Trophoblast cell (in vitro differentiated cells and primary cell): ENCODE results near the gene JARID2.

Experiments
- DNase-seq, 2 donors: peaks; one replicate each; pipeline ENCODE4 v3.0.0-alpha.2; 2016
- H2AFZ ChIP-seq: 2 replicates; pipeline ENCODE4 v1.6.1; 2013; ENCODE audit warnings: low read length, moderate library complexity, mild to moderate bottlenecking; ENCODE audit not compliant: insufficient read depth, poor library complexity
- H2AK5ac ChIP-seq: 2 replicates; pipeline ENCODE4 v1.6.1; 2013; ENCODE audit warnings: mild to moderate bottlenecking, low read length
- H2BK120ac ChIP-seq: 2 replicates; pipeline ENCODE4 v1.6.1; 2013; ENCODE audit warnings: low read length, mild to moderate bottlenecking, moderate library complexity; ENCODE audit not compliant: insufficient read depth, poor library complexity
- H2BK12ac ChIP-seq: 2 replicates; pipeline ENCODE4 v1.6.1; 2013; ENCODE audit warnings: mild to moderate bottlenecking, low read length, moderate library complexity
- H2BK5ac ChIP-seq: 2 replicates; pipeline ENCODE4 v1.6.1; 2013; ENCODE audit warnings: low read length, low read depth, moderate library complexity, mild to moderate bottlenecking; ENCODE audit not compliant: poor library complexity
- H3K14ac ChIP-seq: 2 replicates; pipeline ENCODE4 v1.6.1; 2013; ENCODE audit warnings: mild to moderate bottlenecking, low read length
- H3K18ac ChIP-seq: 2 replicates; pipeline ENCODE4 v1.6.1; 2013; ENCODE audit warnings: mild to moderate bottlenecking, low read length
- H3K23ac ChIP-seq: 2 replicates; pipeline ENCODE4 v1.6.1; 2013; ENCODE audit warnings: low read length
- H3K27ac ChIP-seq: 2 replicates; pipeline ENCODE4 v1.5.1; 2013; ENCODE audit warnings: low read depth, mild to moderate bottlenecking, inconsistent platforms, low read length, moderate library complexity
- H3K27me3 ChIP-seq: 2 replicates; pipeline ENCODE4 v1.6.1; 2013; ENCODE audit warnings: inconsistent platforms, mild to moderate bottlenecking, low read length, moderate library complexity; ENCODE audit not compliant: insufficient read depth
- H3K36me3 ChIP-seq, 2 experiments: 1 replicate in 1 of 2; 2 replicates in 1 of 2; pipeline ENCODE4 v1.6.1; 2013; ENCODE audit warnings: low read length in 2 of 2, mild to moderate bottlenecking in 2 of 2, moderate library complexity in 1 of 2; ENCODE audit not compliant: insufficient read depth in 2 of 2, control insufficient read depth in 1 of 2
- H3K4ac ChIP-seq: 2 replicates; pipeline ENCODE4 v1.6.1; 2013; ENCODE audit warnings: low read depth, mild to moderate bottlenecking, low read length, moderate library complexity
- H3K4me1 ChIP-seq, 2 experiments: 1 replicate in 1 of 2; 2 replicates in 1 of 2; pipeline ENCODE4 v1.6.1; 2013; ENCODE audit warnings: low read length in 2 of 2, mild to moderate bottlenecking in 2 of 2, moderate library complexity in 1 of 2; ENCODE audit not compliant: insufficient read depth in 2 of 2, control insufficient read depth in 1 of 2
- H3K4me2 ChIP-seq: 2 replicates; pipeline ENCODE4 v1.6.1; 2013; ENCODE audit warnings: inconsistent platforms, mild to moderate bottlenecking, low read length, moderate library complexity
- H3K4me3 ChIP-seq: 2 replicates; pipeline ENCODE4 v1.5.1; 2013; ENCODE audit warnings: mild to moderate bottlenecking, low read depth, low read length, inconsistent platforms
- H3K79me1 ChIP-seq: one replicate; pipeline ENCODE4 v1.6.1; 2013; ENCODE audit warnings: low read length
- H3K79me2 ChIP-seq: 2 replicates; pipeline ENCODE4 v1.6.1; 2013; ENCODE audit warnings: low read length, mild to moderate bottlenecking; ENCODE audit not compliant: control insufficient read depth, insufficient read depth, poor library complexity
- H3K9ac ChIP-seq: 2 replicates; pipeline ENCODE4 v1.6.1; 2013; ENCODE audit warnings: mild to moderate bottlenecking, low read length
- H3K9me3 ChIP-seq: 2 replicates; pipeline ENCODE4 v1.6.1; 2013; ENCODE audit warnings: low read depth, mild to moderate bottlenecking, control low read depth, inconsistent platforms, low read length; ENCODE audit not compliant: insufficient read depth
- H4K12ac ChIP-seq: 2 replicates; pipeline ENCODE4 v1.6.1; 2013; ENCODE audit warnings: low read depth, mild to moderate bottlenecking, low read length, moderate library complexity
- H4K8ac ChIP-seq: 2 replicates; pipeline ENCODE4 v1.6.1; 2013; ENCODE audit warnings: low read depth, mild to moderate bottlenecking, low read length, moderate library complexity
- H4K91ac ChIP-seq: one replicate; pipeline ENCODE4 v1.6.1; 2013; ENCODE audit warnings: low read depth, mild to moderate bottlenecking, low read length, moderate library complexity
- WGBS: extraction: QIAGEN DNeasy Blood & Tissue Kit; methylation state at CpG from one replicate; pipeline ENCODE4 v1.1.7; 2013; ENCODE audit warnings: missing lambda C conversion rate; ENCODE audit not compliant: insufficient read length, insufficient coverage; ENCODE audit errors: extremely low coverage; 5-methylcytosine and 5-hydroxymethylcytosine counted together

Gene JARID2

DNA sequence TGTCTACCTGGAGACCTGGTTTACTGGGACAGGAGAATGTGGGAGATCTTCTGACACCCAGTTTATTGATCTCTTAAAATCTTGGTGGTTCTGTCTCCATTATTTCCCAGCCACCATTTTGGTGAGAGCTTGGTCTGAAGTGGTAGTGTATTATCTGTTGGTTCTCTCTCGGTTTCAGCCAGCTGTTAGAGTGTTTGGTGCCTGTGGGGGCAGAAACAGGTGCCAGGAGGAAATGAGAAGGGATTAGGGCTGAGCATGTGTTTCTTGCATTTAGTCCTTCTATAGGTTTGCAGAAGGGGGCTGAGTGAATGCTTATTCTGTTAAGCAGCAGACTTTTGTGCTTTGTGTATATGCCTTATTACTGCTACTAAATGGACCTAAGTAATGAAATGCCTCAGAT lies 9.6 kb downstream of the JARID2 start:
- Histone ChIP-seq H2BK120ac (no peak overlapping the region), H4K8ac (no peak overlapping the region), H2AK5ac (no peak overlapping the region), H3K4ac (peak overlapping the region; percentile 40), H3K4me2 (no peak overlapping the region), H4K12ac (no peak overlapping the region), H3K4me3 (no peak overlapping the region), H3K4me1 (peaks cover 8 to 11% of the 10 kb centered on the region in 2 experiments), H3K14ac (no peak overlapping the region), H3K36me3 (no peaks in the 10 kb centered on the region), H3K79me1 (no peaks in the 10 kb centered on the region), H2AFZ (no peak overlapping the region), H3K18ac (no peak overlapping the region), H4K91ac (no peak overlapping the region), H3K27me3 (no peaks in the 10 kb centered on the region), H3K9ac (no peak overlapping the region), H3K79me2 (peaks cover 12% of the 10 kb centered on the region), H3K27ac (no peak overlapping the region), H2BK5ac (no peak overlapping the region), H3K9me3 (no peaks in the 10 kb centered on the region), H2BK12ac (no peak overlapping the region), H3K23ac (no peak overlapping the region)
- WGBS, result no CpG with 5 or more reads among the region's 1 CpG
- DNase-seq, result no peak

DNA sequence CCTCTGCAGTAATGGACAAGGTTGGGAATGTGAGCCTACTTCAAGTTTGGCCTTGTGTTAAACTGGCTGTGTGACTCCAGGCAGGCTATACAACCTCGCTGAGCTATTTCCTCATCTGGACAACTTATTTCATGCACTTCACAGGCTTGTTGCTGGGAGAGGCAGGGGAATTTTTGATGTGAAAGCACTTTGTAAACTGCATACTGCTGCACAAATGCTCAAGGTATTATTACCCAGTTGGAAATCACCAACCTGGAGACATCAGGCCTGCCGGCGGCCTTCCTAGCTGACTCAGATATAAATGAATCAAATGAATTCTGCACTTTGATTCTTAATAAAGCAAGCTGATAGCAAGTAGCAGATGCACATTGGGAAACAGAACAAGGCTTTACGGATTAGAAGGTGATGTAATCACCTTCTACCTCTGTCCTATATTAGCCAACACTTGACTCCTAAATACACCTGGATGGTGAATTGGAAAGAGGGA lies 10.1 kb downstream of the JARID2 start:
- H4K12ac ChIP-seq, result no peak overlapping the region
- no CpG with 5 or more reads among the region's 4 CpGs for WGBS
- no peak overlapping the region for H2BK12ac ChIP-seq
- no peaks in the 10 kb centered on the region for H3K36me3 ChIP-seq
- no peak overlapping the region for H2AFZ ChIP-seq
- H3K4me3 ChIP-seq, result no peak overlapping the region
- no peak overlapping the region for H2AK5ac ChIP-seq
- H3K79me1 ChIP-seq, result no peaks in the 10 kb centered on the region
- H3K14ac ChIP-seq, result no peak overlapping the region
- H4K8ac ChIP-seq, result no peak overlapping the region
- H3K79me2 ChIP-seq, result peaks cover 12% of the 10 kb centered on the region
- no peak overlapping the region for H3K18ac ChIP-seq
- no peak overlapping the region for H3K4ac ChIP-seq
- no peak overlapping the region for H2BK120ac ChIP-seq
- no peak overlapping the region for H3K23ac ChIP-seq
- no peak overlapping the region for H3K9ac ChIP-seq
- H3K4me2 ChIP-seq, result no peak overlapping the region
- no peak overlapping the region for H2BK5ac ChIP-seq
- no peaks in the 10 kb centered on the region for H3K27me3 ChIP-seq
- H3K9me3 ChIP-seq, result no peaks in the 10 kb centered on the region
- H4K91ac ChIP-seq, result no peak overlapping the region
- H3K4me1 ChIP-seq, result peaks cover 8 to 11% of the 10 kb centered on the region in 2 experiments
- peak; percentile 35 to 58 for DNase-seq
- no peak overlapping the region for H3K27ac ChIP-seq

DNA sequence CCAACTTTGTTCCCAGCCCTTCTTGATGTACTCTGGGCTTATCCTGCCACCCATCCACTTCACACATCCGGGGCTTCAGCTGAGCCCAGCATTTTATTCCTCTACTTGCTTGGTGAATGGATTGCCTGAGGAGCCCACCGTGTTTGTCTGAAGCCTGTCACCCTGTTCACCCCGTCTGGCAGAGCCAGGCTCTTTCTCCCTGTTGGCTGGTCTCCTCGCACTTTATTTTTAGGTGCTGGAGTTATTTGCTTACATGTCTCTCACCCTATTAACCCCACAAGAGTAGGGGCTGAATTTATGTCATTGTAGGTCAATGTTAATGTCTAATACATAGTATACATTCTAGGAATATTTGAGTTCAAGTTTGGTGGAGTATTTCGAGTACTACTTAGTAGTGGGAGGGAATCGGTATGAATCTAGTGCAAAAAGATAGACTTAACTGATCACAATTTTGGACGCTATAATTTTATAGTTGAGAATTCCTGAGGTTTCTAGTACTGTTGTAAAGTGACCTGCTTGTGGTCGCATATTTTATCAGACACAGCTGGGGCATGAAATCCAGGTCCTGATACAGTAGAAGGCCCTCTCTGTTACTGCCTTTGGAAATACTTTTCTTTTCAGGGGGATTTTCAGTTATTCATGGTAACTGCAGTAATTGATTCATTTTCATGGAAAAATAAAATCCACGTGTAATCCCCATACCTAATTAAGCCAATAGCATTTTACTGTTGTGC lies 10.8 kb downstream of the JARID2 start:
- H2BK12ac ChIP-seq, result peak overlapping the region; percentile 36
- H3K79me2 ChIP-seq, result peaks cover 10% of the 10 kb centered on the region
- H2AFZ ChIP-seq, result no peak overlapping the region
- H2AK5ac ChIP-seq, result no peak overlapping the region
- H3K23ac ChIP-seq, result no peak overlapping the region
- H3K27ac ChIP-seq, result no peak overlapping the region
- no peaks in the 10 kb centered on the region for H3K9me3 ChIP-seq
- no peak overlapping the region for H3K4me2 ChIP-seq
- no CpG with 5 or more reads among the region's 9 CpGs for WGBS
- no peaks in the 10 kb centered on the region for H3K36me3 ChIP-seq
- DNase-seq, result no peak
- H3K18ac ChIP-seq, result no peak overlapping the region
- no peak overlapping the region for H4K91ac ChIP-seq
- no peak overlapping the region for H4K12ac ChIP-seq
- H4K8ac ChIP-seq, result no peak overlapping the region
- H3K4ac ChIP-seq, result peak overlapping the region; percentile 40
- H2BK120ac ChIP-seq, result no peak overlapping the region
- no peak overlapping the region for H3K4me3 ChIP-seq
- H3K14ac ChIP-seq, result no peak overlapping the region
- no peaks in the 10 kb centered on the region for H3K79me1 ChIP-seq
- no peak overlapping the region for H2BK5ac ChIP-seq
- H3K9ac ChIP-seq, result no peak overlapping the region
- no peaks in the 10 kb centered on the region for H3K27me3 ChIP-seq
- H3K4me1 ChIP-seq, result peaks cover 4 to 5% of the 10 kb centered on the region in 2 experiments

DNA sequence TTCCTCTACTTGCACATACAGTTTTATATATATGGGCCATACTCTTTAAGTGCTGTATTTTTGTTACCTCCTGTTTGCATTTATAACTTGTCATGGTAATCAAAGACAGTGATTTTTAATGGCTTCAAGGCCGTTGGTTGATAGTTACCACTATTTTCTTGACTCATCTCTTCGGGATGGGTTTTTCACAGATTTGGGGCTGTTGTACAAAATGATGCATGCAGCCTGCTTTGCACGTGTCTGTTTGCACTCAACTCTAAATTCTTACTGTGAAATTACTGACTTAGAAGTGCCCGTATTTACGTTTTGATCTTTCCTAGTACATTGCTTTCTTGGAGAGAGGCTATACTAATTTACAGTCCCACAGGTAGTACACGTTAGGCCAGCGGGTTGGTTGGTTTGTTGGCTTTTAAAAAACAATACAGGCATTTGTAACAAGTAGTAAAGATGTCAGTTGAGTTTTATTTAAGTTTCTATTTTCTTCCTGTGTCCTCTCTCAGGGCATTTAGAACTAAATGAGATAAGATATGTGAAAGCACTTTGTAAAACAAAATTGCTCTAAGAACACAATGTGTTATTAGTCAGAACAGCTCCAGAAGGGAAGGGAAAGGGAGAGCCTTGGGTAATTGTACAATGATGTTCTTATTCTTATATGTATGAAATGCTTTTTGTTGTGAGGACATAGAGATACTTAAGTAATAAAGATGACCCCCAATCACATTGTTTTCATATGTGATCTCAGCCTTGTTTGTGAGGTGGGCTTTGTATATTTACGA lies 11.7 kb downstream of the JARID2 start:
- Histone ChIP-seq H3K4me1 (peaks cover 4 to 7% of the 10 kb centered on the region in 2 experiments), H3K4me2 (no peak overlapping the region), H2BK5ac (no peak overlapping the region), H2AFZ (no peak overlapping the region), H2AK5ac (no peak overlapping the region), H3K4ac (no peak overlapping the region), H3K14ac (no peak overlapping the region), H3K79me2 (peaks cover 10% of the 10 kb centered on the region), H4K91ac (no peak overlapping the region), H2BK12ac (no peak overlapping the region), H3K27ac (no peak overlapping the region), H3K9ac (no peak overlapping the region), H3K79me1 (no peaks in the 10 kb centered on the region), H3K27me3 (no peaks in the 10 kb centered on the region), H3K36me3 (no peaks in the 10 kb centered on the region), H3K23ac (no peak overlapping the region), H4K8ac (no peak overlapping the region), H4K12ac (no peak overlapping the region), H3K4me3 (no peak overlapping the region), H3K9me3 (no peaks in the 10 kb centered on the region), H2BK120ac (no peak overlapping the region), H3K18ac (no peak overlapping the region)
- peak in 1 of 2 donors; percentile 35 for DNase-seq
- no CpG with 5 or more reads among the region's 8 CpGs for WGBS
